GM23338 (cell line): ENCODE results near the gene TAF10. TPM values are rescaled to one million over a fixed set of nuclear protein-coding genes. Genes with fewer than 3 reads are reported as not detected.

ENCODE experiments used
- ATAC-seq: fragments of 200-7000 bp; cut with Tn5 transposase; 3 replicates; pipeline ENCODE4 v1.9.1; 2020
- DNase-seq: peaks from one replicate; pipeline ENCODE4 v3.0.0-alpha.2; 2015; ENCODE audit warnings: low spot score
- H2AFZ ChIP-seq: fragments of 200-600 bp; sonication (generic); 2 replicates; pipeline ENCODE4 v1.8.0; 2016; ENCODE audit warnings: antibody characterized with exemption, mild to moderate bottlenecking, moderate library complexity
- H3F3A ChIP-seq: fragments of 200-600 bp; sonication (generic); replicated peaks from 2 replicates; pipeline ENCODE4 v1.8.0; 2017; ENCODE audit warnings: antibody characterized with exemption, mixed run types, low read depth
- H3K27ac ChIP-seq: fragments of 200-600 bp; sonication (generic); 2 replicates; pipeline ENCODE4 v1.6.1; 2016; ENCODE audit warnings: low read depth
- H3K27me3 ChIP-seq: fragments of 200-600 bp; sonication (generic); 2 replicates; pipeline ENCODE4 v1.8.0; 2016; ENCODE audit warnings: mild to moderate bottlenecking, mixed run types, moderate library complexity; ENCODE audit not compliant: insufficient read depth
- H3K36me3 ChIP-seq: fragments of 200-600 bp; sonication (generic); 2 replicates; pipeline ENCODE4 v1.8.0; 2016; ENCODE audit warnings: mild to moderate bottlenecking; ENCODE audit not compliant: insufficient read depth
- H3K4me1 ChIP-seq: fragments of 200-600 bp; sonication (generic); 2 replicates; pipeline ENCODE4 v1.8.0; 2016; ENCODE audit warnings: mild to moderate bottlenecking, moderate library complexity; ENCODE audit not compliant: insufficient read depth
- H3K4me2 ChIP-seq: fragments of 200-600 bp; sonication (generic); 2 replicates; pipeline ENCODE4 v1.7.1; 2017; ENCODE audit warnings: mixed run types
- H3K4me3 ChIP-seq: fragments of 200-600 bp; sonication (generic); 2 replicates; pipeline ENCODE4 v1.6.1; 2016; ENCODE audit warnings: mixed run types
- H3K79me2 ChIP-seq: fragments of 200-600 bp; sonication (generic); replicated peaks from 2 replicates; pipeline ENCODE4 v1.8.0; 2017; ENCODE audit warnings: mild to moderate bottlenecking; ENCODE audit not compliant: insufficient read depth
- H3K9me2 ChIP-seq: fragments of 200-600 bp; sonication (generic); 2 replicates; pipeline ENCODE4 v1.8.0; 2017; ENCODE audit not compliant: insufficient read depth
- H4K20me1 ChIP-seq: fragments of 200-600 bp; sonication (generic); replicated peaks from 2 replicates; pipeline ENCODE4 v1.8.0; 2017; ENCODE audit warnings: mild to moderate bottlenecking; ENCODE audit not compliant: insufficient read depth
- H3K27ac Mint-ChIP-seq: 2 replicates; pipeline ENCODE4 v1.8.0; 2020; ENCODE audit warnings: inconsistent platforms, mild to moderate bottlenecking, moderate library complexity, mixed read lengths
- H3K27me3 Mint-ChIP-seq: 3 replicates; pipeline ENCODE4 v1.8.0; 2022; ENCODE audit warnings: low read depth, mild to moderate bottlenecking, moderate library complexity, mixed read lengths, inconsistent platforms; ENCODE audit not compliant: insufficient read depth, poor library complexity
- H3K36me3 Mint-ChIP-seq: 3 replicates; pipeline ENCODE4 v1.8.0; 2021; ENCODE audit warnings: low read depth, mild to moderate bottlenecking, inconsistent platforms, moderate library complexity, mixed read lengths
- H3K4me1 Mint-ChIP-seq: 3 replicates; pipeline ENCODE4 v1.8.0; 2020; ENCODE audit warnings: mild to moderate bottlenecking, inconsistent platforms, mixed read lengths
- H3K4me3 Mint-ChIP-seq: 3 replicates; pipeline ENCODE4 v1.8.0; 2021; ENCODE audit warnings: moderate library complexity, mild to moderate bottlenecking, inconsistent platforms, mixed read lengths
- H3K9me3 Mint-ChIP-seq: 3 replicates; pipeline ENCODE4 v1.8.0; 2020; ENCODE audit warnings: moderate library complexity, mild to moderate bottlenecking, inconsistent platforms, mixed read lengths
- CREB1 ChIP-seq: fragments of 250-450 bp; sonication (Bioruptor Pico); IDR thresholded peaks from 2 replicates; pipeline ENCODE4 v1.5.0; 2020; ENCODE audit warnings: low read depth, mild to moderate bottlenecking, moderate library complexity
- CTCF ChIP-seq, 2 experiments: fragments of 200-600 bp in 1 of 2; sonication (generic) in 1 of 2; conservative IDR thresholded peaks; 2 replicates each; pipeline versions ENCODE4 v1.5.1 to v1.6.1; 2016 to 2017; ENCODE audit warnings: antibody characterized with exemption in 2 of 2, low read depth in 2 of 2, mild to moderate bottlenecking in 2 of 2, moderate library complexity in 1 of 2
- ETS1 ChIP-seq: IDR thresholded peaks from 2 replicates; pipeline ENCODE4 v1.6.1; 2016; ENCODE audit warnings: antibody characterized with exemption
- EZH2 ChIP-seq: fragments of 200-600 bp; sonication (generic); IDR thresholded peaks from one replicate; pipeline ENCODE4 v1.8.0; 2017; ENCODE audit warnings: antibody characterized with exemption, mild to moderate bottlenecking, low read depth; ENCODE audit not compliant: unreplicated experiment
- EZH2phosphoT487 ChIP-seq: fragments of 200-600 bp; sonication (generic); IDR thresholded peaks from one replicate; pipeline ENCODE4 v1.8.1; 2018; ENCODE audit warnings: antibody characterized with exemption; ENCODE audit not compliant: unreplicated experiment
- JUNB ChIP-seq: IDR thresholded peaks from one replicate; pipeline ENCODE4 v1.6.1; 2016; ENCODE audit warnings: antibody characterized with exemption; ENCODE audit not compliant: unreplicated experiment
- NANOG ChIP-seq: IDR thresholded peaks from 2 replicates; pipeline ENCODE4 v1.6.1; 2016; ENCODE audit warnings: antibody characterized with exemption, borderline replicate concordance
- POLR2AphosphoS5 ChIP-seq: IDR thresholded peaks from 2 replicates; pipeline ENCODE4 v1.6.1; 2016; ENCODE audit warnings: antibody characterized with exemption, low read depth
- REST ChIP-seq: IDR thresholded peaks from one replicate; pipeline ENCODE4 v1.6.1; 2018; ENCODE audit warnings: antibody characterized with exemption; ENCODE audit not compliant: unreplicated experiment
- STAT1 ChIP-seq: IDR thresholded peaks from one replicate; pipeline ENCODE4 v1.6.1; 2016; ENCODE audit warnings: antibody characterized with exemption; ENCODE audit not compliant: unreplicated experiment
- ZNF114 ChIP-seq: fragments of 250-450 bp; sonication (Bioruptor Pico); IDR thresholded peaks from 2 replicates; pipeline ENCODE4 v1.5.0; 2020; ENCODE audit warnings: mild to moderate bottlenecking, moderate library complexity
- ZNF331 ChIP-seq: fragments of 250-450 bp; sonication (Bioruptor Pico); IDR thresholded peaks from 2 replicates; pipeline ENCODE4 v1.5.0; 2020; ENCODE audit warnings: low read depth, mild to moderate bottlenecking, moderate library complexity
- ZNF462 ChIP-seq: fragments of 250-450 bp; sonication (Bioruptor Pico); IDR thresholded peaks from 2 replicates; pipeline ENCODE4 v1.5.0; 2020; ENCODE audit warnings: mild to moderate bottlenecking, moderate library complexity
- polyA plus RNA-seq: library from polyadenylated mRNA; unstranded; fragments of >200 nt; fragmentation: Nextera tagmentation; extraction: Ambion mirVana; gene quantifications from 2 replicates; pipeline ENCODE4 v1.2.1, GENCODE V29; 2016
- total RNA-seq: library from RNA; depleted of rRNA; stranded (reverse); fragments of >200 nt; shearing (Covaris generic); gene quantifications from 2 replicates; pipeline ENCODE4 v1.2.3, GENCODE V29; 2014

Gene TAF10
- total and polyA plus RNA-seq, 2 experiments from 2014 or later: 108 to 253 TPM

- DNase-seq (no peak), ATAC-seq (no peak)
- H3K27me3 Mint-ChIP-seq: peaks cover 29% of the 10 kb centered on the region
- Histone ChIP-seq H3K9me2 (no peaks in the 10 kb centered on the region), H3F3A (no peaks in the 10 kb centered on the region; the same call in 1 of the 2 replicates), H3K79me2 (no peaks in the 10 kb centered on the region), H3K4me1 (no peaks in the 10 kb centered on the region; the same call in 1 of the 2 replicates), H4K20me1 (no peaks in the 10 kb centered on the region), H3K4me2 (no peak overlapping the region), H3K36me3 (no peaks in the 10 kb centered on the region), H3K27me3 (peaks cover 33% of the 10 kb centered on the region), H3K4me3 (no peak overlapping the region), H3K27ac (no peak overlapping the region), H2AFZ (no peak overlapping the region)
- no peak overlapping the region for H3K27ac Mint-ChIP-seq
- no peaks in the 10 kb centered on the region; the same call in 2 of the 3 replicates for H3K9me3 Mint-ChIP-seq
- TF ChIP-seq ZNF462 (CRISPR knock-in tag): no peak
- no peak for TF ChIP-seq JUNB
- no peak for TF ChIP-seq CTCF (conservative IDR thresholded peaks at IDR 0.05; ENCODE audit: low read depth in 2 of 2)
- no peak for TF ChIP-seq EZH2phosphoT487
- no peak for TF ChIP-seq ETS1
- TF ChIP-seq NANOG: no peak
- no peak for TF ChIP-seq POLR2AphosphoS5
- TF ChIP-seq CREB1: no peak
- no peak for TF ChIP-seq STAT1
- no peak for TF ChIP-seq ZNF331
- TF ChIP-seq EZH2: no peak
- TF ChIP-seq ZNF114 (CRISPR knock-in tag): no peak
- no peak for TF ChIP-seq REST
- H3K4me3 Mint-ChIP-seq: no peak overlapping the region
- H3K36me3 Mint-ChIP-seq: peaks cover 5% of the 10 kb centered on the region; the same call in 1 of the 3 replicates
- peaks cover 9% of the 10 kb centered on the region for H3K4me1 Mint-ChIP-seq
These were observed 21.7 kb upstream of the TAF10 start for GRCh38 chr11:6633422-6634408.
